Mucosa of stomach (tissue), 1 donor: ENCODE results near the gene SUPT4H1.

Experiments used
- H3K27me3 ChIP-seq: one replicate; pipeline ENCODE4 v1.7.0; 2013; ENCODE audit warnings: mild to moderate bottlenecking, low read length; ENCODE audit not compliant: control insufficient read depth, insufficient read depth
- H3K36me3 ChIP-seq: one replicate; pipeline ENCODE4 v1.7.0; 2013; ENCODE audit warnings: low read length; ENCODE audit not compliant: control insufficient read depth, insufficient read depth
- H3K4me1 ChIP-seq: one replicate; pipeline ENCODE4 v1.7.0; 2013; ENCODE audit warnings: mild to moderate bottlenecking, low read length; ENCODE audit not compliant: control insufficient read depth, insufficient read depth
- H3K4me3 ChIP-seq: one replicate; pipeline ENCODE4 v1.7.0; 2013; ENCODE audit warnings: low read length
- H3K9ac ChIP-seq: one replicate; pipeline ENCODE4 v1.7.0; 2013; ENCODE audit warnings: mild to moderate bottlenecking, low read length, moderate library complexity
- H3K9me3 ChIP-seq: one replicate; pipeline ENCODE4 v1.7.0; 2013; ENCODE audit warnings: mild to moderate bottlenecking, low read length, moderate library complexity; ENCODE audit not compliant: control insufficient read depth
- donor health status: Pancreatic carcinoma.

The SUPT4H1 gene

GRCh38 chr17:58387834-58388233 is 35.8 kb upstream of the SUPT4H1 start:
- H3K9me3 ChIP-seq, result no peaks in the 10 kb centered on the region
- no peaks in the 10 kb centered on the region for H3K36me3 ChIP-seq
- no peaks in the 10 kb centered on the region for H3K27me3 ChIP-seq
- no peak overlapping the region for H3K9ac ChIP-seq
- H3K4me1 ChIP-seq, result peaks cover 53% of the 10 kb centered on the region
- H3K4me3 ChIP-seq, result no peak overlapping the region

GRCh38 chr17:58386708-58387107 is 34.7 kb upstream of the SUPT4H1 start:
- Histone ChIP-seq H3K27me3 (no peaks in the 10 kb centered on the region), H3K36me3 (no peaks in the 10 kb centered on the region), H3K9ac (no peak overlapping the region), H3K9me3 (no peaks in the 10 kb centered on the region), H3K4me1 (peaks cover 54% of the 10 kb centered on the region), H3K4me3 (no peak overlapping the region)

GRCh38 chr17:58385359-58385899 is 33.4 kb upstream of the SUPT4H1 start:
- Histone ChIP-seq H3K9ac (no peak overlapping the region), H3K27me3 (no peaks in the 10 kb centered on the region), H3K4me3 (no peak overlapping the region), H3K9me3 (no peaks in the 10 kb centered on the region), H3K36me3 (no peaks in the 10 kb centered on the region), H3K4me1 (peaks cover 55% of the 10 kb centered on the region)

- Histone ChIP-seq H3K27me3 (no peaks in the 10 kb centered on the region), H3K9ac (no peak overlapping the region), H3K4me3 (no peak overlapping the region), H3K4me1 (peaks cover 55% of the 10 kb centered on the region), H3K9me3 (no peaks in the 10 kb centered on the region), H3K36me3 (no peaks in the 10 kb centered on the region)
Measured at GRCh38 chr17:58384897-58385296, 32.9 kb upstream of the SUPT4H1 start.

- Histone ChIP-seq H3K9me3 (no peaks in the 10 kb centered on the region), H3K27me3 (no peaks in the 10 kb centered on the region), H3K9ac (no peak overlapping the region), H3K4me1 (peaks cover 53% of the 10 kb centered on the region), H3K36me3 (no peaks in the 10 kb centered on the region), H3K4me3 (no peak overlapping the region)
Measured at GRCh38 chr17:58383892-58384462, 32.0 kb upstream of the SUPT4H1 start.

GRCh38 chr17:58382872-58383242 is 30.9 kb upstream of the SUPT4H1 start:
- Histone ChIP-seq H3K36me3 (no peaks in the 10 kb centered on the region), H3K9ac (no peak overlapping the region), H3K27me3 (no peaks in the 10 kb centered on the region), H3K4me1 (peaks cover 42% of the 10 kb centered on the region), H3K4me3 (no peak overlapping the region), H3K9me3 (no peaks in the 10 kb centered on the region)

- H3K4me1 ChIP-seq, result peaks cover 40% of the 10 kb centered on the region
- H3K9ac ChIP-seq, result no peak overlapping the region
- H3K4me3 ChIP-seq, result no peak overlapping the region
Measured at GRCh38 chr17:58382108-58382871, 30.3 kb upstream of the SUPT4H1 start.

GRCh38 chr17:58381124-58382035 is 29.4 kb upstream of the SUPT4H1 start:
- H3K9ac ChIP-seq, result no peak overlapping the region
- no peaks in the 10 kb centered on the region for H3K9me3 ChIP-seq
- no peak overlapping the region for H3K4me3 ChIP-seq
- H3K4me1 ChIP-seq, result peaks cover 45% of the 10 kb centered on the region
- H3K27me3 ChIP-seq, result no peaks in the 10 kb centered on the region
- no peaks in the 10 kb centered on the region for H3K36me3 ChIP-seq

More at GRCh38 chr17:58382108-58382871, 30.3 kb upstream of the SUPT4H1 start:
- Histone ChIP-seq H3K27me3 (no peaks in the 10 kb centered on the region), H3K36me3 (no peaks in the 10 kb centered on the region), H3K9me3 (no peaks in the 10 kb centered on the region)

GRCh38 chr17:58380207-58381123 is 28.5 kb upstream of the SUPT4H1 start:
- no peaks in the 10 kb centered on the region for H3K27me3 ChIP-seq
- H3K4me1 ChIP-seq, result peaks cover 51% of the 10 kb centered on the region
- H3K4me3 ChIP-seq, result no peak overlapping the region
- H3K9me3 ChIP-seq, result no peaks in the 10 kb centered on the region
- no peaks in the 10 kb centered on the region for H3K36me3 ChIP-seq
- H3K9ac ChIP-seq, result no peak overlapping the region

GRCh38 chr17:58379511-58379824 is 27.5 kb upstream of the SUPT4H1 start:
- Histone ChIP-seq H3K4me1 (peaks cover 51% of the 10 kb centered on the region), H3K9ac (no peak overlapping the region)

GRCh38 chr17:58378733-58379510 is 26.9 kb upstream of the SUPT4H1 start:
- Histone ChIP-seq H3K9ac (no peak overlapping the region), H3K27me3 (no peaks in the 10 kb centered on the region), H3K36me3 (no peaks in the 10 kb centered on the region), H3K4me1 (peaks cover 45% of the 10 kb centered on the region), H3K4me3 (no peak overlapping the region), H3K9me3 (no peaks in the 10 kb centered on the region)

More at GRCh38 chr17:58379511-58379824, 27.5 kb upstream of the SUPT4H1 start:
- Histone ChIP-seq H3K9me3 (no peaks in the 10 kb centered on the region), H3K36me3 (no peaks in the 10 kb centered on the region), H3K27me3 (no peaks in the 10 kb centered on the region), H3K4me3 (no peak overlapping the region)
